Measurements from ENCODE around the gene SPSB3.

DNA sequence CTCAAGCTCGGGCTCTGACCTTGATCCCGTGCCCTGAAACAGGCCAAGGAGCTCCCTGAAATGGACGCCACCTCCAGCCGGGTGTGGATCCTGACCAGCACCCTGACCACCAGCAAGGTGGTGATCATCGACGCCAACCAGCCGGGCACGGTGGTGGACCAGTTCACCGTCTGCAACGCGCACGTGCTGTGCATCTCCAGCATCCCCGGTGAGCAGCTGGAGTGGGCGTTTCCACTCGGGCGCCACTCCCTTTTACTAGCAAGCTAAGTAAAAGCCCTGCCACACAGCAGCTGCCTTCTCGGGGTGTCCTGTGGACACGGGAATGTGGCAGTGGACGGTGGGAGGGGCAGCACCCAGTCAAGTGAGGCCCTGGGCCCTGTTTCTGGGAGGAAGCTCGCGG is 17.4 kb downstream of the SPSB3 start:
- TF ChIP-seq, protein P1, sequence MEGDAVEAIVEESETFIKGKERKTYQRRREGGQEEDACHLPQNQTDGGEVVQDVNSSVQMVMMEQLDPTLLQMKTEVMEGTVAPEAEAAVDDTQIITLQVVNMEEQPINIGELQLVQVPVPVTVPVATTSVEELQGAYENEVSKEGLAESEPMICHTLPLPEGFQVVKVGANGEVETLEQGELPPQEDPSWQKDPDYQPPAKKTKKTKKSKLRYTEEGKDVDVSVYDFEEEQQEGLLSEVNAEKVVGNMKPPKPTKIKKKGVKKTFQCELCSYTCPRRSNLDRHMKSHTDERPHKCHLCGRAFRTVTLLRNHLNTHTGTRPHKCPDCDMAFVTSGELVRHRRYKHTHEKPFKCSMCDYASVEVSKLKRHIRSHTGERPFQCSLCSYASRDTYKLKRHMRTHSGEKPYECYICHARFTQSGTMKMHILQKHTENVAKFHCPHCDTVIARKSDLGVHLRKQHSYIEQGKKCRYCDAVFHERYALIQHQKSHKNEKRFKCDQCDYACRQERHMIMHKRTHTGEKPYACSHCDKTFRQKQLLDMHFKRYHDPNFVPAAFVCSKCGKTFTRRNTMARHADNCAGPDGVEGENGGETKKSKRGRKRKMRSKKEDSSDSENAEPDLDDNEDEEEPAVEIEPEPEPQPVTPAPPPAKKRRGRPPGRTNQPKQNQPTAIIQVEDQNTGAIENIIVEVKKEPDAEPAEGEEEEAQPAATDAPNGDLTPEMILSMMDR (IDR thresholded peaks at IDR 0.05; ENCODE audit: low read depth, low read length, poor library complexity, severe bottlenecking): no peak
- TF ChIP-seq EZH2phosphoT487 (IDR thresholded peaks at IDR 0.05; ENCODE audit: borderline replicate concordance, low read length): no peak

All from DOHH2 (cell line).